GM23338 (cell line): Measurements from ENCODE around the gene ITPR3. TPM values are rescaled to one million over a fixed set of nuclear protein-coding genes. Genes with fewer than 3 reads are reported as not detected.

Experiments
- ATAC-seq: fragments of 200-7000 bp; cut with Tn5 transposase; 3 replicates; pipeline ENCODE4 v1.9.1; 2020
- DNase-seq: peaks from one replicate; pipeline ENCODE4 v3.0.0-alpha.2; 2015; ENCODE audit warnings: low spot score
- H2AFZ ChIP-seq: fragments of 200-600 bp; sonication (generic); 2 replicates; pipeline ENCODE4 v1.8.0; 2016; ENCODE audit warnings: antibody characterized with exemption, mild to moderate bottlenecking, moderate library complexity
- H3F3A ChIP-seq: fragments of 200-600 bp; sonication (generic); replicated peaks from 2 replicates; pipeline ENCODE4 v1.8.0; 2017; ENCODE audit warnings: antibody characterized with exemption, mixed run types, low read depth
- H3K27ac ChIP-seq: fragments of 200-600 bp; sonication (generic); 2 replicates; pipeline ENCODE4 v1.6.1; 2016; ENCODE audit warnings: low read depth
- H3K27me3 ChIP-seq: fragments of 200-600 bp; sonication (generic); 2 replicates; pipeline ENCODE4 v1.8.0; 2016; ENCODE audit warnings: mild to moderate bottlenecking, mixed run types, moderate library complexity; ENCODE audit not compliant: insufficient read depth
- H3K36me3 ChIP-seq: fragments of 200-600 bp; sonication (generic); 2 replicates; pipeline ENCODE4 v1.8.0; 2016; ENCODE audit warnings: mild to moderate bottlenecking; ENCODE audit not compliant: insufficient read depth
- H3K4me1 ChIP-seq: fragments of 200-600 bp; sonication (generic); 2 replicates; pipeline ENCODE4 v1.8.0; 2016; ENCODE audit warnings: mild to moderate bottlenecking, moderate library complexity; ENCODE audit not compliant: insufficient read depth
- H3K4me2 ChIP-seq: fragments of 200-600 bp; sonication (generic); 2 replicates; pipeline ENCODE4 v1.7.1; 2017; ENCODE audit warnings: mixed run types
- H3K4me3 ChIP-seq: fragments of 200-600 bp; sonication (generic); 2 replicates; pipeline ENCODE4 v1.6.1; 2016; ENCODE audit warnings: mixed run types
- H3K79me2 ChIP-seq: fragments of 200-600 bp; sonication (generic); replicated peaks from 2 replicates; pipeline ENCODE4 v1.8.0; 2017; ENCODE audit warnings: mild to moderate bottlenecking; ENCODE audit not compliant: insufficient read depth
- H3K9me2 ChIP-seq: fragments of 200-600 bp; sonication (generic); 2 replicates; pipeline ENCODE4 v1.8.0; 2017; ENCODE audit not compliant: insufficient read depth
- H4K20me1 ChIP-seq: fragments of 200-600 bp; sonication (generic); replicated peaks from 2 replicates; pipeline ENCODE4 v1.8.0; 2017; ENCODE audit warnings: mild to moderate bottlenecking; ENCODE audit not compliant: insufficient read depth
- H3K27ac Mint-ChIP-seq: 2 replicates; pipeline ENCODE4 v1.8.0; 2020; ENCODE audit warnings: inconsistent platforms, mild to moderate bottlenecking, moderate library complexity, mixed read lengths
- H3K27me3 Mint-ChIP-seq: 3 replicates; pipeline ENCODE4 v1.8.0; 2022; ENCODE audit warnings: low read depth, mild to moderate bottlenecking, moderate library complexity, mixed read lengths, inconsistent platforms; ENCODE audit not compliant: insufficient read depth, poor library complexity
- H3K36me3 Mint-ChIP-seq: 3 replicates; pipeline ENCODE4 v1.8.0; 2021; ENCODE audit warnings: low read depth, mild to moderate bottlenecking, inconsistent platforms, moderate library complexity, mixed read lengths
- H3K4me1 Mint-ChIP-seq: 3 replicates; pipeline ENCODE4 v1.8.0; 2020; ENCODE audit warnings: mild to moderate bottlenecking, inconsistent platforms, mixed read lengths
- H3K4me3 Mint-ChIP-seq: 3 replicates; pipeline ENCODE4 v1.8.0; 2021; ENCODE audit warnings: moderate library complexity, mild to moderate bottlenecking, inconsistent platforms, mixed read lengths
- H3K9me3 Mint-ChIP-seq: 3 replicates; pipeline ENCODE4 v1.8.0; 2020; ENCODE audit warnings: moderate library complexity, mild to moderate bottlenecking, inconsistent platforms, mixed read lengths
- CTCF ChIP-seq, 2 experiments: fragments of 200-600 bp in 1 of 2; sonication (generic) in 1 of 2; conservative IDR thresholded peaks; 2 replicates each; pipeline versions ENCODE4 v1.5.1 to v1.6.1; 2016 to 2017; ENCODE audit warnings: antibody characterized with exemption in 2 of 2, low read depth in 2 of 2, mild to moderate bottlenecking in 2 of 2, moderate library complexity in 1 of 2
- EZH2 ChIP-seq: fragments of 200-600 bp; sonication (generic); IDR thresholded peaks from one replicate; pipeline ENCODE4 v1.8.0; 2017; ENCODE audit warnings: antibody characterized with exemption, mild to moderate bottlenecking, low read depth; ENCODE audit not compliant: unreplicated experiment
- EZH2phosphoT487 ChIP-seq: fragments of 200-600 bp; sonication (generic); IDR thresholded peaks from one replicate; pipeline ENCODE4 v1.8.1; 2018; ENCODE audit warnings: antibody characterized with exemption; ENCODE audit not compliant: unreplicated experiment
- JUNB ChIP-seq: IDR thresholded peaks from one replicate; pipeline ENCODE4 v1.6.1; 2016; ENCODE audit warnings: antibody characterized with exemption; ENCODE audit not compliant: unreplicated experiment
- POLR2AphosphoS5 ChIP-seq: IDR thresholded peaks from 2 replicates; pipeline ENCODE4 v1.6.1; 2016; ENCODE audit warnings: antibody characterized with exemption, low read depth
- ZNF114 ChIP-seq: fragments of 250-450 bp; sonication (Bioruptor Pico); IDR thresholded peaks from 2 replicates; pipeline ENCODE4 v1.5.0; 2020; ENCODE audit warnings: mild to moderate bottlenecking, moderate library complexity
- ZNF331 ChIP-seq: fragments of 250-450 bp; sonication (Bioruptor Pico); IDR thresholded peaks from 2 replicates; pipeline ENCODE4 v1.5.0; 2020; ENCODE audit warnings: low read depth, mild to moderate bottlenecking, moderate library complexity
- ZNF462 ChIP-seq: fragments of 250-450 bp; sonication (Bioruptor Pico); IDR thresholded peaks from 2 replicates; pipeline ENCODE4 v1.5.0; 2020; ENCODE audit warnings: mild to moderate bottlenecking, moderate library complexity
- long read RNA-seq: library from polyadenylated mRNA; unstranded; transcript quantifications from one replicate; pipeline ENCODE4 v2.0.0, GENCODE V29; 2020; ENCODE audit not compliant: unreplicated experiment
- polyA plus RNA-seq: library from polyadenylated mRNA; unstranded; fragments of >200 nt; fragmentation: Nextera tagmentation; extraction: Ambion mirVana; gene quantifications from 2 replicates; pipeline ENCODE4 v1.2.1, GENCODE V29; 2016
- total RNA-seq: library from RNA; depleted of rRNA; stranded (reverse); fragments of >200 nt; shearing (Covaris generic); gene quantifications from 2 replicates; pipeline ENCODE4 v1.2.3, GENCODE V29; 2014; rRNA removed

The ITPR3 gene
- 29.8 and 31.9 TPM in 2 replicates for total RNA-seq
- 7.1 and 7.3 TPM in 2 replicates for polyA plus RNA-seq
- long read RNA-seq, partial matches to known transcripts: 3 of 3 reads
- long read RNA-seq, other reads (novel, unspliced or antisense): 0 of 3 reads

GRCh38 chr6:33620856-33621710 is at the start of gene ITPR3:
Gene ITPR3, plus strand, starts transcription at chr6:33621322. Its CDS starts 281 bp downstream, at chr6:33621603.
- Histone ChIP-seq H2AFZ (peak within 1 kb of the TSS; percentile 97), H3F3A (peaks cover 4% of the 10 kb centered on the region; the same call in 1 of the 2 replicates), H3K79me2 (peaks cover 26% of the 10 kb centered on the region; the same call in 1 of the 2 replicates), H4K20me1 (peaks cover 3% of the 10 kb centered on the region; the same call in 1 of the 2 replicates), H3K4me3 (peak within 1 kb of the TSS; percentile 91), H3K4me2 (peak within 1 kb of the TSS; percentile 99), H3K27me3 (peaks cover 34% of the 10 kb centered on the region), H3K27ac (no peak within 1 kb of the TSS), H3K9me2 (no peaks in the 10 kb centered on the region), H3K4me1 (peaks cover 26% of the 10 kb centered on the region), H3K36me3 (0 out of 2 replicates have a peak, but pooled peaks cover 5% of the 10 kb centered on the region)
- peaks cover 23% of the 10 kb centered on the region for H3K27me3 Mint-ChIP-seq
- no peak within 1 kb of the TSS for H3K27ac Mint-ChIP-seq
- H3K9me3 Mint-ChIP-seq: no peaks in the 10 kb centered on the region
- peaks cover 39% of the 10 kb centered on the region for H3K4me1 Mint-ChIP-seq
- ATAC-seq (peak; percentile 59), DNase-seq (peak; percentile 66)
- no peak for TF ChIP-seq CTCF (conservative IDR thresholded peaks at IDR 0.05; ENCODE audit: low read depth in 2 of 2)
- TF ChIP-seq EZH2: no peak
- peak; percentile 42; the same call in 1 of the 2 replicates for TF ChIP-seq POLR2AphosphoS5
- no peak for TF ChIP-seq EZH2phosphoT487
- no peak for TF ChIP-seq ZNF462 (CRISPR knock-in tag)
- no peak for TF ChIP-seq ZNF331 (CRISPR knock-in tag)
- TF ChIP-seq ZNF114: no peak
- TF ChIP-seq JUNB: no peak
- peak within 1 kb of the TSS; percentile 90 for H3K4me3 Mint-ChIP-seq
- H3K36me3 Mint-ChIP-seq: peaks cover 4% of the 10 kb centered on the region; the same call in 2 of the 3 replicates
